H9 (cell line): ENCODE measurements around the gene EPHB2. TPM values are rescaled to one million over a fixed set of nuclear protein-coding genes. Genes with fewer than 3 reads are reported as not detected.

ENCODE experiments used
- DNase-seq: peaks from one replicate; pipeline ENCODE4 v3.0.0-alpha.2; 2017
- H2AFZ ChIP-seq: one replicate; pipeline ENCODE4 v1.6.1; 2013; ENCODE audit warnings: mild to moderate bottlenecking, low read length, control low read depth, moderate library complexity
- H2AK5ac ChIP-seq: 2 replicates; pipeline ENCODE4 v1.6.1; 2013; ENCODE audit warnings: low read length, control low read depth, mixed read lengths; ENCODE audit not compliant: insufficient read length
- H2BK120ac ChIP-seq: one replicate; pipeline ENCODE4 v1.6.1; 2013; ENCODE audit warnings: low read depth, mild to moderate bottlenecking, low read length, control low read depth, inconsistent platforms; ENCODE audit not compliant: poor library complexity, severe bottlenecking
- H2BK12ac ChIP-seq: 2 replicates; pipeline ENCODE4 v1.6.1; 2013; ENCODE audit warnings: low read length, control low read depth, mixed read lengths, low read depth; ENCODE audit not compliant: insufficient read length
- H2BK15ac ChIP-seq: 2 replicates; pipeline ENCODE4 v1.6.1; 2013; ENCODE audit warnings: low read depth, low read length, control low read depth
- H2BK20ac ChIP-seq: one replicate; pipeline ENCODE4 v1.6.1; 2013; ENCODE audit warnings: low read depth, mild to moderate bottlenecking, low read length, control low read depth, inconsistent platforms; ENCODE audit not compliant: poor library complexity, severe bottlenecking
- H2BK5ac ChIP-seq: 2 replicates; pipeline ENCODE4 v1.6.1; 2013; ENCODE audit warnings: low read length, control low read depth, mixed read lengths; ENCODE audit not compliant: insufficient read length
- H3K14ac ChIP-seq: 2 replicates; pipeline ENCODE4 v1.6.1; 2013; ENCODE audit warnings: low read length, control low read depth; ENCODE audit not compliant: insufficient read depth
- H3K18ac ChIP-seq: 2 replicates; pipeline ENCODE4 v1.6.1; 2013; ENCODE audit warnings: low read depth, mild to moderate bottlenecking, mixed read lengths, low read length, control low read depth; ENCODE audit not compliant: insufficient read length
- H3K23ac ChIP-seq: 2 replicates; pipeline ENCODE4 v1.6.1; 2013; ENCODE audit warnings: low read length, control low read depth, mixed read lengths, low read depth; ENCODE audit not compliant: insufficient read length
- H3K23me2 ChIP-seq: 2 replicates; pipeline ENCODE4 v1.6.1; 2013; ENCODE audit warnings: low read depth, mild to moderate bottlenecking, mixed read lengths, low read length, control low read depth; ENCODE audit not compliant: insufficient read length, poor library complexity, severe bottlenecking
- H3K27ac ChIP-seq: 2 replicates; pipeline ENCODE4 v1.5.1; 2013; ENCODE audit warnings: low read length, control low read depth, mixed read lengths, low read depth; ENCODE audit not compliant: insufficient read length
- H3K27me3 ChIP-seq: 2 replicates; pipeline ENCODE4 v1.6.1; 2013; ENCODE audit warnings: low read length, control low read depth, inconsistent platforms; ENCODE audit not compliant: insufficient read depth
- H3K4ac ChIP-seq: 2 replicates; pipeline ENCODE4 v1.6.1; 2013; ENCODE audit warnings: low read depth, mild to moderate bottlenecking, control low read depth, inconsistent platforms, low read length, moderate library complexity
- H3K4me1 ChIP-seq: 2 replicates; pipeline ENCODE4 v1.6.1; 2013; ENCODE audit warnings: low read length, control low read depth, inconsistent platforms; ENCODE audit not compliant: insufficient read depth
- H3K4me2 ChIP-seq: 2 replicates; pipeline ENCODE4 v1.6.1; 2013; ENCODE audit warnings: low read length, control low read depth, mixed read lengths; ENCODE audit not compliant: insufficient read length, insufficient read depth
- H3K56ac ChIP-seq: 2 replicates; pipeline ENCODE4 v1.6.1; 2013; ENCODE audit warnings: low read depth, mild to moderate bottlenecking, mixed read lengths, low read length, control low read depth; ENCODE audit not compliant: insufficient read length
- H3K79me1 ChIP-seq: 2 replicates; pipeline ENCODE4 v1.6.1; 2013; ENCODE audit warnings: low read depth, mild to moderate bottlenecking, moderate library complexity, low read length, control low read depth, inconsistent platforms; ENCODE audit not compliant: insufficient read depth, poor library complexity, severe bottlenecking
- H3K79me2 ChIP-seq: 2 replicates; pipeline ENCODE4 v1.6.1; 2013; ENCODE audit warnings: low read length, control low read depth, inconsistent platforms; ENCODE audit not compliant: insufficient read depth
- H3K9ac ChIP-seq: 2 replicates; pipeline ENCODE4 v1.6.1; 2013; ENCODE audit warnings: low read length, control low read depth, mixed read lengths; ENCODE audit not compliant: insufficient read length; ENCODE audit errors: extremely low read depth
- H3K9me3 ChIP-seq: one replicate; pipeline ENCODE4 v1.6.1; 2013; ENCODE audit warnings: low read depth, low read length, inconsistent platforms; ENCODE audit not compliant: control insufficient read depth
- H3T11ph ChIP-seq: one replicate; pipeline ENCODE4 v1.6.1; 2013; ENCODE audit warnings: mild to moderate bottlenecking, low read length, control low read depth, inconsistent platforms
- H4K20me1 ChIP-seq: one replicate; pipeline ENCODE4 v1.6.1; 2013; ENCODE audit not compliant: control insufficient read depth, insufficient read length, insufficient read depth
- H4K5ac ChIP-seq: 2 replicates; pipeline ENCODE4 v1.6.1; 2013; ENCODE audit warnings: low read depth, mild to moderate bottlenecking, mixed read lengths, low read length, control low read depth; ENCODE audit not compliant: insufficient read length
- H4K8ac ChIP-seq: replicated peaks from 2 replicates; pipeline ENCODE4 v1.6.1; 2013; ENCODE audit warnings: low read length, control low read depth, mixed read lengths, low read depth; ENCODE audit not compliant: insufficient read length
- H4K91ac ChIP-seq: 2 replicates; pipeline ENCODE4 v1.6.1; 2013; ENCODE audit warnings: low read depth, mild to moderate bottlenecking, moderate library complexity, mixed read lengths, low read length, control low read depth; ENCODE audit not compliant: insufficient read length
- H3K27ac Mint-ChIP-seq, 3 experiments: 2 replicates in 2 of 3; 3 replicates in 1 of 3; pipeline ENCODE4 v1.8.0; 2020 to 2021; ENCODE audit warnings: mixed read lengths in 3 of 3, mild to moderate bottlenecking in 1 of 3, moderate library complexity in 1 of 3
- H3K27me3 Mint-ChIP-seq: 2 replicates; pipeline ENCODE4 v1.8.0; 2021; ENCODE audit warnings: low read depth, mild to moderate bottlenecking, moderate library complexity, mixed read lengths
- H3K36me3 Mint-ChIP-seq, 3 experiments: 2 replicates in 2 of 3; 3 replicates in 1 of 3; pipeline ENCODE4 v1.8.0; 2020 to 2021; ENCODE audit warnings: low read depth in 3 of 3, mixed read lengths in 3 of 3; ENCODE audit not compliant: insufficient read depth in 1 of 3
- H3K4me1 Mint-ChIP-seq, 2 experiments: 2 replicates each; pipeline ENCODE4 v1.8.0; 2020; ENCODE audit warnings: mixed read lengths in 2 of 2
- H3K4me3 Mint-ChIP-seq, 2 experiments: 2 replicates in 1 of 2; 3 replicates in 1 of 2; pipeline ENCODE4 v1.8.0; 2020 to 2021; ENCODE audit warnings: mild to moderate bottlenecking in 2 of 2, mixed read lengths in 2 of 2, moderate library complexity in 1 of 2
- H3K9me3 Mint-ChIP-seq, 2 experiments: 2 replicates in 1 of 2; 3 replicates in 1 of 2; pipeline ENCODE4 v1.8.0; 2020; ENCODE audit warnings: mild to moderate bottlenecking in 2 of 2, mixed read lengths in 2 of 2, moderate library complexity in 1 of 2
- WGBS: extraction: QIAGEN DNeasy Blood & Tissue Kit; methylation state at CpG from one replicate; pipeline ENCODE4 v1.1.7; 2013; ENCODE audit warnings: missing lambda C conversion rate, low lambda C conversion rate, mixed read lengths; ENCODE audit not compliant: insufficient read length; ENCODE audit errors: extremely low coverage; 5-methylcytosine and 5-hydroxymethylcytosine counted together
- total RNA-seq: library from RNA; stranded (reverse); gene quantifications from 2 replicates; pipeline ENCODE4 v1.2.1, GENCODE V29; 2021
- TF ChIP-seq, protein P1 (sequence below): fragments of 200-600 bp; sonication (generic); conservative IDR thresholded peaks from 3 replicates; pipeline ENCODE4 v1.8.0; 2021; ENCODE audit warnings: antibody characterized with exemption, mild to moderate bottlenecking

EPHB2 gene
- total RNA-seq, 1 experiment from 2014 or later, result 9.5 TPM

DNA sequence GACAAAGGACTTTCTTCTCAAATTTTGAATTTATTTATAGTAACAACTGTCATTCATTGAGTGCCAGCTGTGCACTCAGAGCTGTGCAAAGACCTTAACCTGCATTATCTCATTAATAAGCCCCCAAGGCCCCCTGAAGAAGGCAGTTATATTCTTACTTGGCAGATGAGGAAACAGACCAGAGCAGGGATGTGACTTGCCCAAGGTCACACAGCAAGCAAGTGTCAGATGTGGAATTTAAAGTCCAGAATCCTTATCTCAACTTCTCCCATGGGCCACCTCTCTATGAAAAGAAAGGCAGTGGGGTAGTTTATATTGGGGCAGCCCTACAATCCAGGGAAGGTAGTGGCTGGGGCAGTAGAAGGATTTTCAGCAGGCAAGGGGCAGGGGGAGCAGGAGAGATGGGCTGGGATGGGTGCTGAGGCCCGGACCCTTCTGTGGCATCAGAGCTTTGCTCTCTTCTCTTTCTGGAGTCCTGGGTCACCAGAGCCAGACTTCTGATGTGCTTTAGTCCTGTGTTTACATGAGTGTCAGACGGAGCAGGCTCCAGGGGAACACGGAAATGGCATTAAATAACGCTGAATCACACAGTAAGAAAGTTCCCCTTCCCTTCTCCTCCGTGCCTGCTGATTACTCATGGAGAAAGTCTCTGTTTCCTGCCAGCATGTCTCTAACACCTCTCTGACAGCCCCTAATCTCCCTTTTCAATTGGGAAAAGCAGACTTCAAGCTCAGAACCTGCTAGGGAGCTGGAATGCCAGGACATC is 39.5 kb downstream of the EPHB2 start:
- Histone ChIP-seq H2BK20ac (no peak overlapping the region), H4K91ac (no peak overlapping the region), H3K27me3 (no peaks in the 10 kb centered on the region), H2BK12ac (no peak overlapping the region), H3K4me2 (no peak overlapping the region), H3K23ac (no peak overlapping the region), H4K8ac (no peak overlapping the region), H2AK5ac (no peak overlapping the region), H4K5ac (no peak overlapping the region), H3K23me2 (no peaks in the 10 kb centered on the region), H2BK120ac (no peak overlapping the region), H3K56ac (no peak overlapping the region), H3K4me1 (no peaks in the 10 kb centered on the region), H2AFZ (no peak overlapping the region), H3K18ac (no peak overlapping the region), H3K14ac (no peak overlapping the region), H3K79me2 (no peaks in the 10 kb centered on the region), H2BK5ac (no peak overlapping the region), H3K27ac (no peak overlapping the region), H3K9ac (no peak overlapping the region), H3T11ph (no peak overlapping the region), H4K20me1 (no peaks in the 10 kb centered on the region), H2BK15ac (no peak overlapping the region), H3K4ac (no peak overlapping the region), H3K9me3 (no peaks in the 10 kb centered on the region), H3K79me1 (no peaks in the 10 kb centered on the region)
- H3K36me3 Mint-ChIP-seq, result no peaks in the 10 kb centered on the region
- H3K27me3 Mint-ChIP-seq, result no peaks in the 10 kb centered on the region
- H3K4me1 Mint-ChIP-seq, result peaks cover 8 to 29% of the 10 kb centered on the region in 2 experiments
- peak overlapping the region in 1 of 3 experiments; percentile 90; a peak in 2 of 7 replicates for H3K27ac Mint-ChIP-seq
- TF ChIP-seq, protein P1, sequence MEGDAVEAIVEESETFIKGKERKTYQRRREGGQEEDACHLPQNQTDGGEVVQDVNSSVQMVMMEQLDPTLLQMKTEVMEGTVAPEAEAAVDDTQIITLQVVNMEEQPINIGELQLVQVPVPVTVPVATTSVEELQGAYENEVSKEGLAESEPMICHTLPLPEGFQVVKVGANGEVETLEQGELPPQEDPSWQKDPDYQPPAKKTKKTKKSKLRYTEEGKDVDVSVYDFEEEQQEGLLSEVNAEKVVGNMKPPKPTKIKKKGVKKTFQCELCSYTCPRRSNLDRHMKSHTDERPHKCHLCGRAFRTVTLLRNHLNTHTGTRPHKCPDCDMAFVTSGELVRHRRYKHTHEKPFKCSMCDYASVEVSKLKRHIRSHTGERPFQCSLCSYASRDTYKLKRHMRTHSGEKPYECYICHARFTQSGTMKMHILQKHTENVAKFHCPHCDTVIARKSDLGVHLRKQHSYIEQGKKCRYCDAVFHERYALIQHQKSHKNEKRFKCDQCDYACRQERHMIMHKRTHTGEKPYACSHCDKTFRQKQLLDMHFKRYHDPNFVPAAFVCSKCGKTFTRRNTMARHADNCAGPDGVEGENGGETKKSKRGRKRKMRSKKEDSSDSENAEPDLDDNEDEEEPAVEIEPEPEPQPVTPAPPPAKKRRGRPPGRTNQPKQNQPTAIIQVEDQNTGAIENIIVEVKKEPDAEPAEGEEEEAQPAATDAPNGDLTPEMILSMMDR, result no peak
- no CpG with 5 or more reads among the region's 5 CpGs for WGBS
- H3K4me3 Mint-ChIP-seq, result no peak overlapping the region
- H3K9me3 Mint-ChIP-seq, result no peaks in the 10 kb centered on the region
- DNase-seq, result no peak
